HEK293T (cell line): ENCODE results near the gene LNX1.

Source experiments
- BHLHE40 ChIP-seq: fragments of 450-650 bp; IDR thresholded peaks from 2 replicates; pipeline ENCODE4 v1.6.1; 2016; ENCODE audit warnings: mild to moderate bottlenecking, moderate library complexity, borderline replicate concordance
- ELF4 ChIP-seq: fragments of 450-650 bp; IDR thresholded peaks from 2 replicates; pipeline ENCODE4 v1.6.1; 2017; ENCODE audit warnings: antibody characterized with exemption
- FOXA1 ChIP-seq: fragments of 450-650 bp; IDR thresholded peaks from 2 replicates; pipeline ENCODE4 v1.6.1; 2016; ENCODE audit warnings: mild to moderate bottlenecking
- FOXK2 ChIP-seq: fragments of 450-650 bp; IDR thresholded peaks from 2 replicates; pipeline ENCODE4 v1.6.1; 2016; ENCODE audit warnings: mild to moderate bottlenecking
- FOXM1 ChIP-seq: fragments of 450-650 bp; IDR thresholded peaks from 2 replicates; pipeline ENCODE4 v1.6.1; 2017; ENCODE audit warnings: mild to moderate bottlenecking, borderline replicate concordance
- SP1 ChIP-seq: fragments of 450-650 bp; IDR thresholded peaks from 2 replicates; pipeline ENCODE4 v1.6.1; 2017
- TARDBP ChIP-seq: fragments of 450-650 bp; IDR thresholded peaks from 2 replicates; pipeline ENCODE4 v1.6.1; 2016
- TF ChIP-seq, protein P1 (sequence below): fragments of 450-650 bp; IDR thresholded peaks from 2 replicates; pipeline ENCODE4 v1.6.1; 2016

DNA sequence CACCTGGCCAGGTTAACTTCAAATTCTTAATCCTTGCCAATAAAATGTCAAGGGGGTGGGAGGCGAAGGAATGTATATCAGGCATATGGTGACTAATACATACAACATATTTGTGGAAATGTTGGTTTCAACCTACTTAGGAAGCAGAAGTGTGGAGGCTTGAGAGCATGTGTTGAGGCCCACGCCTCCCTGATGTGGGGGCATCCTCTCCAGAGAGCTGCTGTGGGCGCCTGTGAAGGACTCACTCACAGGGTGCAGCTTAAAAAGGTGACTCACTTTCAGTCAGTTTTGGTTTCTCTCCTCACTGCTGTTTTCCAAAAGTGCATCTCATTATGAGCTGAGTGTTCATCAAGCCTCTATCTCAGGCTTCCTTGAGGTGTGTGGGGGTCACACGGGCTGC is 27.5 kb downstream of the LNX1 start:
- TF ChIP-seq SP1, result no peak
- TF ChIP-seq TARDBP, result no peak
- TF ChIP-seq, protein P1, sequence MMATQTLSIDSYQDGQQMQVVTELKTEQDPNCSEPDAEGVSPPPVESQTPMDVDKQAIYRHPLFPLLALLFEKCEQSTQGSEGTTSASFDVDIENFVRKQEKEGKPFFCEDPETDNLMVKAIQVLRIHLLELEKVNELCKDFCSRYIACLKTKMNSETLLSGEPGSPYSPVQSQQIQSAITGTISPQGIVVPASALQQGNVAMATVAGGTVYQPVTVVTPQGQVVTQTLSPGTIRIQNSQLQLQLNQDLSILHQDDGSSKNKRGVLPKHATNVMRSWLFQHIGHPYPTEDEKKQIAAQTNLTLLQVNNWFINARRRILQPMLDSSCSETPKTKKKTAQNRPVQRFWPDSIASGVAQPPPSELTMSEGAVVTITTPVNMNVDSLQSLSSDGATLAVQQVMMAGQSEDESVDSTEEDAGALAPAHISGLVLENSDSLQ, result no peak
- TF ChIP-seq ELF4, result no peak
- no peak for TF ChIP-seq BHLHE40
- no peak for TF ChIP-seq FOXA1
- TF ChIP-seq FOXM1, result no peak
- TF ChIP-seq FOXK2, result no peak
